CD4-positive, CD25-positive, alpha-beta regulatory T cell (primary cell): ENCODE data around the gene SERPINA10. TPM values are rescaled to one million over a fixed set of nuclear protein-coding genes. Genes with fewer than 3 reads are reported as not detected.

Experiments used
- ATAC-seq, 2 donors: fragments of 150-1000 bp; cut with Tn5 transposase; one replicate each; pipeline ENCODE4 v1.10.0; 2021; ENCODE audit warnings: low read depth in 2 of 2, moderate number of reproducible peaks in 2 of 2, moderate library complexity in 1 of 2
- DNase-seq, 3 donors: peaks; one replicate each; pipeline versions ENCODE4 v3.0.0 to v3.0.0-alpha.2; 2012 to 2022; ENCODE audit warnings: mixed read lengths in 1 of 3
- H3K27ac ChIP-seq: one replicate; pipeline ENCODE4 v1.7.0; 2013; ENCODE audit warnings: mild to moderate bottlenecking, low read length; ENCODE audit not compliant: insufficient read depth, poor library complexity, severe bottlenecking
- H3K27me3 ChIP-seq: one replicate; pipeline ENCODE4 v1.7.0; 2013; ENCODE audit warnings: low read length; ENCODE audit not compliant: control insufficient read depth, insufficient read depth
- H3K36me3 ChIP-seq: one replicate; pipeline ENCODE4 v1.7.0; 2013; ENCODE audit warnings: mild to moderate bottlenecking, low read length, moderate library complexity; ENCODE audit not compliant: control insufficient read depth, insufficient read depth
- H3K4me1 ChIP-seq: 2 replicates; pipeline ENCODE4 v1.7.0; 2013; ENCODE audit warnings: mild to moderate bottlenecking, low read length; ENCODE audit not compliant: insufficient read depth, control insufficient read depth, poor library complexity, severe bottlenecking
- H3K4me3 ChIP-seq: one replicate; pipeline ENCODE4 v1.7.0; 2013; ENCODE audit warnings: low read depth, mild to moderate bottlenecking, low read length, moderate library complexity
- H3K9me3 ChIP-seq, 2 experiments: 1 replicate in 1 of 2; 2 replicates in 1 of 2; pipeline ENCODE4 v1.7.0; 2013; ENCODE audit warnings: low read length in 2 of 2, mild to moderate bottlenecking in 1 of 2, moderate library complexity in 1 of 2; ENCODE audit not compliant: control insufficient read depth in 2 of 2
- H3K27ac Mint-ChIP-seq, 3 donors: one replicate each; pipeline ENCODE4 v1.8.0; 2020 to 2022; ENCODE audit warnings: mild to moderate bottlenecking in 3 of 3, mixed read lengths in 3 of 3, moderate library complexity in 2 of 3
- H3K27me3 Mint-ChIP-seq: one replicate; pipeline ENCODE4 v1.8.0; 2022; ENCODE audit warnings: mild to moderate bottlenecking, mixed read lengths
- H3K36me3 Mint-ChIP-seq: one replicate; pipeline ENCODE4 v1.8.0; 2020; ENCODE audit warnings: mixed read lengths
- H3K4me1 Mint-ChIP-seq, 4 donors: one replicate each; pipeline ENCODE4 v1.8.0; 2020 to 2022; ENCODE audit warnings: mixed read lengths in 4 of 4, mild to moderate bottlenecking in 1 of 4
- H3K4me3 Mint-ChIP-seq, 4 donors: one replicate each; pipeline ENCODE4 v1.8.0; 2020 to 2022; ENCODE audit warnings: mild to moderate bottlenecking in 4 of 4, mixed read lengths in 4 of 4, moderate library complexity in 3 of 4
- H3K9me3 Mint-ChIP-seq, 7 donors: one replicate each; pipeline ENCODE4 v1.8.0; 2020 to 2022; ENCODE audit warnings: mixed read lengths in 7 of 7, mild to moderate bottlenecking in 3 of 7, moderate library complexity in 2 of 7
- polyA plus RNA-seq, 4 donors: library from polyadenylated mRNA; unstranded; fragments of 300-500 nt; fragmentation: Illumina TruSeq; gene quantifications; one replicate each; pipeline ENCODE4 v1.2.3, GENCODE V29; 2021
- total RNA-seq: library from RNA; stranded (reverse); gene quantifications from one replicate; pipeline ENCODE4 v1.2.3, GENCODE V29; 2022

SERPINA10 gene
- total and polyA plus RNA-seq, 5 donors from 2014 or later, result not detected

GRCh38 chr14:94310248-94310647 is 17.2 kb upstream of the SERPINA10 start:
- H3K4me1 ChIP-seq, result no peaks in the 10 kb centered on the region
- Mint-ChIP-seq H3K36me3 (no peaks in the 10 kb centered on the region), H3K27ac (no peak overlapping the region), H3K9me3 (peaks cover 0 to 24% (median 7%) of the 10 kb centered on the region in 7 donors), H3K4me3 (no peak overlapping the region), H3K4me1 (no peaks in the 10 kb centered on the region), H3K27me3 (peaks cover 6% of the 10 kb centered on the region)
- no peaks in the 10 kb centered on the region for H3K36me3 ChIP-seq
- H3K27me3 ChIP-seq, result no peaks in the 10 kb centered on the region
- ATAC-seq (no peak), DNase-seq (no peak)
- no peak overlapping the region for H3K27ac ChIP-seq
- peaks cover 2 to 5% of the 10 kb centered on the region in 2 experiments for H3K9me3 ChIP-seq
- no peak overlapping the region for H3K4me3 ChIP-seq

- Histone ChIP-seq H3K27me3 (no peaks in the 10 kb centered on the region), H3K9me3 (peaks cover 2 to 5% of the 10 kb centered on the region in 2 experiments), H3K4me3 (no peak overlapping the region), H3K36me3 (no peaks in the 10 kb centered on the region), H3K4me1 (no peaks in the 10 kb centered on the region), H3K27ac (no peak overlapping the region)
- DNase-seq (no peak), ATAC-seq (no peak)
- Mint-ChIP-seq H3K9me3 (peaks cover 0 to 24% (median 7%) of the 10 kb centered on the region in 7 donors), H3K36me3 (no peaks in the 10 kb centered on the region), H3K4me1 (no peaks in the 10 kb centered on the region), H3K4me3 (no peak overlapping the region), H3K27ac (no peak overlapping the region), H3K27me3 (peaks cover 6% of the 10 kb centered on the region)
Observed at GRCh38 chr14:94309721-94310120, 16.7 kb upstream of the SERPINA10 start.

GRCh38 chr14:94307410-94307992 is 14.4 kb upstream of the SERPINA10 start:
- DNase-seq, result peak in 1 of 3 donors; percentile 7
- Histone ChIP-seq H3K27me3 (no peaks in the 10 kb centered on the region), H3K4me3 (no peak overlapping the region), H3K9me3 (peaks cover 2 to 5% of the 10 kb centered on the region in 2 experiments), H3K27ac (no peak overlapping the region), H3K36me3 (no peaks in the 10 kb centered on the region), H3K4me1 (no peaks in the 10 kb centered on the region)
- H3K4me3 Mint-ChIP-seq, result no peak overlapping the region
- no peak overlapping the region for H3K27ac Mint-ChIP-seq
- no peaks in the 10 kb centered on the region for H3K4me1 Mint-ChIP-seq
- ATAC-seq, result no peak
- H3K36me3 Mint-ChIP-seq, result no peaks in the 10 kb centered on the region
- H3K9me3 Mint-ChIP-seq, result peaks cover 0 to 24% (median 10%) of the 10 kb centered on the region in 7 donors
- H3K27me3 Mint-ChIP-seq, result no peaks in the 10 kb centered on the region

GRCh38 chr14:94306047-94306978 is 13.2 kb upstream of the SERPINA10 start:
- Histone ChIP-seq H3K4me3 (no peak overlapping the region), H3K27me3 (no peaks in the 10 kb centered on the region), H3K4me1 (no peaks in the 10 kb centered on the region), H3K9me3 (peaks cover 2 to 5% of the 10 kb centered on the region in 2 experiments), H3K36me3 (no peaks in the 10 kb centered on the region), H3K27ac (no peak overlapping the region)
- no peaks in the 10 kb centered on the region for H3K4me1 Mint-ChIP-seq
- no peak overlapping the region for H3K27ac Mint-ChIP-seq
- DNase-seq (no peak), ATAC-seq (no peak)
- H3K36me3 Mint-ChIP-seq, result no peaks in the 10 kb centered on the region
- H3K4me3 Mint-ChIP-seq, result no peak overlapping the region
- no peaks in the 10 kb centered on the region for H3K27me3 Mint-ChIP-seq
- H3K9me3 Mint-ChIP-seq, result peaks cover 0 to 24% (median 8%) of the 10 kb centered on the region in 7 donors

- H3K4me1 ChIP-seq, result no peaks in the 10 kb centered on the region
- H3K4me3 Mint-ChIP-seq, result no peak overlapping the region
- no peak overlapping the region for H3K27ac ChIP-seq
- no peaks in the 10 kb centered on the region for H3K27me3 Mint-ChIP-seq
- ATAC-seq (no peak), DNase-seq (no peak)
- no peaks in the 10 kb centered on the region for H3K27me3 ChIP-seq
- H3K36me3 ChIP-seq, result no peaks in the 10 kb centered on the region
- H3K9me3 ChIP-seq, result peaks cover 2 to 5% of the 10 kb centered on the region in 2 experiments
- no peaks in the 10 kb centered on the region for H3K4me1 Mint-ChIP-seq
- no peak overlapping the region for H3K27ac Mint-ChIP-seq
- peaks cover 0 to 24% (median 8%) of the 10 kb centered on the region in 7 donors for H3K9me3 Mint-ChIP-seq
- no peaks in the 10 kb centered on the region for H3K36me3 Mint-ChIP-seq
- no peak overlapping the region for H3K4me3 ChIP-seq
Observed at GRCh38 chr14:94305620-94306019, 12.6 kb upstream of the SERPINA10 start.

GRCh38 chr14:94304243-94304642 is 11.2 kb upstream of the SERPINA10 start:
- Mint-ChIP-seq H3K27ac (no peak overlapping the region), H3K27me3 (no peaks in the 10 kb centered on the region), H3K4me1 (no peaks in the 10 kb centered on the region), H3K36me3 (no peaks in the 10 kb centered on the region), H3K9me3 (peaks cover 0 to 23% (median 8%) of the 10 kb centered on the region in 7 donors), H3K4me3 (no peak overlapping the region)
- no peak overlapping the region for H3K4me3 ChIP-seq
- no peaks in the 10 kb centered on the region for H3K27me3 ChIP-seq
- H3K27ac ChIP-seq, result no peak overlapping the region
- H3K9me3 ChIP-seq, result peaks cover 2 to 5% of the 10 kb centered on the region in 2 experiments
- DNase-seq, result no peak
- H3K36me3 ChIP-seq, result no peaks in the 10 kb centered on the region
- no peak for ATAC-seq
- no peaks in the 10 kb centered on the region for H3K4me1 ChIP-seq

GRCh38 chr14:94303111-94303510 is 10.0 kb upstream of the SERPINA10 start:
- DNase-seq (no peak), ATAC-seq (no peak)
- Mint-ChIP-seq H3K9me3 (peaks cover 0 to 13% (median 5%) of the 10 kb centered on the region in 7 donors), H3K4me3 (no peak overlapping the region), H3K27ac (no peak overlapping the region), H3K27me3 (no peaks in the 10 kb centered on the region), H3K36me3 (no peaks in the 10 kb centered on the region), H3K4me1 (no peaks in the 10 kb centered on the region)
- no peaks in the 10 kb centered on the region for H3K27me3 ChIP-seq
- H3K4me1 ChIP-seq, result no peaks in the 10 kb centered on the region
- H3K4me3 ChIP-seq, result no peak overlapping the region
- no peak overlapping the region for H3K27ac ChIP-seq
- H3K36me3 ChIP-seq, result no peaks in the 10 kb centered on the region
- peaks cover 2 to 5% of the 10 kb centered on the region in 2 experiments for H3K9me3 ChIP-seq
